ENCODE results near the gene RHBDD3. TPM values are rescaled to one million over a fixed set of nuclear protein-coding genes. Genes with fewer than 3 reads are reported as not detected.

RHBDD3 gene
- total and polyA plus RNA-seq, 2 of the 8 experiments (the other 6 are each of a cell fraction or from before 2014, with no cell fraction given), result 72.1 to 117 TPM

DNA sequence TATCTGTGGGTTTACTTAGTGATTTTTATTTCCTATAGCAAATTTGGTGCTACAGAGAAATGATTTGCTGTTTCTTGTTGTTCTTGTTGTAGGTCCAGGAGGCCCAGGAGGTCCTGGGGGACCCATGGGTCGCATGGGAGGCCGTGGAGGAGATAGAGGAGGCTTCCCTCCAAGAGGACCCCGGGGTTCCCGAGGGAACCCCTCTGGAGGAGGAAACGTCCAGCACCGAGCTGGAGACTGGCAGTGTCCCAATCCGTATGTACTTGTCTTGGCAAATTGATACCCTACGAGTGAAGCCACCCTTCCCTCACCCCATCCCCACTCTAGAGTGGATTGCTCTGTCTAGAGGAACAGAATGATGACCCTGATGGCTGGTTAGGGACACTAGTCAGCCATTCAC is 30.9 kb upstream of the RHBDD3 start:
- Histone ChIP-seq H2BK12ac (ENCODE audit: low read depth, low read length) (no peak overlapping the region), H3K4me3 (ENCODE audit: extremely low read depth in 1 of 4, insufficient read depth in 2 of 4, low read depth in 3 of 4, low read length in 4 of 4) (no peak overlapping the region), H3K79me1 (ENCODE audit: low read depth, low read length) (no peaks in the 10 kb centered on the region; the same call in 1 of the 2 replicates), H3K79me2 (ENCODE audit: control insufficient read depth in 1 of 2, insufficient read depth in 2 of 2, low read length in 2 of 2) (no peaks in the 10 kb centered on the region), H3K27me3 (replicated peaks in 1 of 4; ENCODE audit: control insufficient read depth in 3 of 4, extremely low read depth in 1 of 4, insufficient read depth in 3 of 4, low read length in 3 of 4) (no peaks in the 10 kb centered on the region), H3K23ac (ENCODE audit: insufficient read length) (no peak overlapping the region), H2AFZ (ENCODE audit: low read length) (no peak overlapping the region), H3K56ac (replicated peaks; ENCODE audit: insufficient read length, low read depth, low read length) (no peak overlapping the region), H3K9me3 (ENCODE audit: insufficient read depth in 2 of 2, low read depth in 1 of 2, low read length in 1 of 2) (no peaks in the 10 kb centered on the region), H3K23me2 (ENCODE audit: low read depth, low read length) (no peaks in the 10 kb centered on the region), H3K4me1 (replicated peaks in 1 of 4; ENCODE audit: control insufficient read depth in 3 of 4, insufficient read depth in 4 of 4, low read length in 3 of 4) (no peaks in the 10 kb centered on the region), H2AK5ac (ENCODE audit: low read depth, low read length) (no peak overlapping the region), H3K4ac (replicated peaks; ENCODE audit: insufficient read length, low read depth, low read length) (no peak overlapping the region), H3K9ac (replicated peaks in 1 of 4; ENCODE audit: extremely low read depth in 1 of 4, low read depth in 3 of 4, low read length in 3 of 4) (no peak overlapping the region), H3K36me3 (ENCODE audit: control insufficient read depth in 2 of 4, insufficient read depth in 4 of 4, low read length in 3 of 4) (peaks cover 51 to 72% (median 60%) of the 10 kb centered on the region in 4 experiments), H4K8ac (ENCODE audit: extremely low read depth, insufficient read depth, low read length) (no peak overlapping the region), H3K27ac (ENCODE audit: low read depth, low read length) (no peak overlapping the region), H3K18ac (ENCODE audit: extremely low read depth, low read length) (no peak overlapping the region), H4K5ac (ENCODE audit: insufficient read length, low read depth, low read length) (no peak overlapping the region), H2BK5ac (ENCODE audit: low read depth, low read length) (0 out of 2 replicates have a peak overlapping the region, but pooled peaks have one; percentile 52), H2BK20ac (ENCODE audit: low read length) (no peak overlapping the region), H2BK15ac (ENCODE audit: low read length) (no peak overlapping the region), H3K4me2 (ENCODE audit: insufficient read depth in 1 of 2, low read depth in 2 of 2, low read length in 2 of 2) (no peak overlapping the region), H4K91ac (replicated peaks; ENCODE audit: insufficient read length, low read length) (no peak overlapping the region), H3K14ac (ENCODE audit: insufficient read length) (no peak overlapping the region), H2BK120ac (replicated peaks; ENCODE audit: low read depth, low read length) (no peak overlapping the region), H4K20me1 (replicated peaks in 1 of 2; ENCODE audit: control insufficient read depth in 1 of 2, insufficient read depth in 2 of 2, low read length in 2 of 2) (peaks cover 10 to 17% of the 10 kb centered on the region in 2 experiments)
- TF ChIP-seq MAFK (IDR thresholded peaks at IDR 0.05; ENCODE audit: low read depth, low read length) (no peak), YY1 (IDR thresholded peaks at IDR 0.05; ENCODE audit: low read depth, low read length) (no peak), RBBP5 (IDR thresholded peaks at IDR 0.05; ENCODE audit: borderline replicate concordance, low read depth, low read length) (no peak), TAF7 (optimal IDR thresholded peaks at IDR 0.05; ENCODE audit: borderline replicate concordance, low read depth, low read length) (no peak), SP4 (IDR thresholded peaks at IDR 0.05; ENCODE audit: low read length) (no peak), TBP (IDR thresholded peaks at IDR 0.05; ENCODE audit: low read depth, low read length) (no peak), EZH2 (IDR thresholded peaks at IDR 0.05; ENCODE audit: low read depth, low read length, severe bottlenecking) (no peak), RXRA (IDR thresholded peaks at IDR 0.05; ENCODE audit: insufficient read depth, low read depth, low read length) (no peak), CBX8 (IDR thresholded peaks at IDR 0.05; ENCODE audit: borderline replicate concordance, low read depth, low read length) (no peak)
- CTCF ChIA-PET (ENCODE audit: partially characterized antibody), result interaction anchor here (0.8 to 1.5 kb wide), 5 partner anchors 14 to 60 kb away, joined by 3 to 4 read pairs (median 3); no protein-coding TSS in a partner anchor
- WGBS, 2 experiments (ENCODE audit: extremely low coverage in 1 of 2, insufficient coverage in 1 of 2, insufficient read length in 1 of 2, insufficient replicate concordance in 2 of 2, low coverage in 1 of 2, low lambda C conversion rate in 2 of 2, missing lambda C conversion rate in 1 of 2), result 89% methylated on average over 8 of the region's 8 CpGs; no CpG with 5 or more reads in 1 of the 2 experiments
- POLR2A ChIA-PET (ENCODE audit: partially characterized antibody), result interaction anchor here (1.0 to 9.1 kb wide), 7 partner anchors 6 to 28 kb away, joined by 5 to 147 read pairs (median 17); partner anchors contain the start of genes EWSR1 and RHBDD3
- no peak for DNase-seq (ENCODE audit: low read depth in 1 of 2, low spot score in 2 of 2)
- no peak for FAIRE-seq
